A549 (cell line): Measurements from ENCODE around the gene LRRC8E. TPM values are rescaled to one million over a fixed set of nuclear protein-coding genes. Genes with fewer than 3 reads are reported as not detected.

Source experiments
- ATAC-seq, 2 experiments: fragments of 200-7000 bp in 1 of 2; fragments of >200 bp in 1 of 2; cut with Nextera tagmentation in 1 of 2; cut with Tn5 transposase in 1 of 2; 3 replicates each; pipeline versions ENCODE4 v1.8.0 to v1.9.1; 2018 to 2020; ENCODE audit warnings: mild to moderate bottlenecking in 1 of 2, moderate library complexity in 1 of 2
- CTCF ChIA-PET: fragments of 300-600 bp; sonication (Branson Sonifier 250); formaldehyde crosslinking; extraction: SDS; loops from one replicate; lab custom pipeline; 2021; ENCODE audit warnings: antibody characterized with exemption, inconsistent platforms; lab: Yijun Ruan, JAX
- POLR2A ChIA-PET: fragments of 350-600 bp; formaldehyde crosslinking; extraction: SDS; loops from one replicate; lab custom pipeline; 2021; ENCODE audit warnings: antibody characterized with exemption, inconsistent platforms; lab: Yijun Ruan, JAX
- DNase-seq, 2 experiments: peaks; one replicate each; pipeline versions ENCODE4 v3.0.0 to v3.0.0-alpha.2; 2011 to 2016; ENCODE audit warnings: low read depth in 1 of 2, low spot score in 1 of 2
- FAIRE-seq: peaks from 2 replicates; lab custom pipeline; 2011; peaks lifted over from hg19 to GRCh38; lab: Jason Lieb, UNC
- H3K27ac ChIP-seq, 2 experiments: fragments of >200 bp; sonication (Bioruptor Twin); formaldehyde crosslinking; 3 replicates each; pipeline ENCODE4 v1.5.1; 2016 to 2017
- H3K4me1 ChIP-seq: fragments of >200 bp; sonication (Bioruptor Twin); formaldehyde crosslinking; 3 replicates; pipeline ENCODE4 v1.6.1; 2016
- H3K4me2 ChIP-seq: fragments of >200 bp; sonication (Bioruptor Twin); formaldehyde crosslinking; 3 replicates; pipeline ENCODE4 v1.6.1; 2016
- H3K4me3 ChIP-seq: fragments of >200 bp; sonication (Bioruptor Twin); formaldehyde crosslinking; 3 replicates; pipeline ENCODE4 v1.5.1; 2016
- H3K9me3 ChIP-seq: fragments of >200 bp; sonication (Bioruptor Twin); formaldehyde crosslinking; 3 replicates; pipeline ENCODE4 v1.6.1; 2016
- BHLHE40 ChIP-seq: IDR thresholded peaks from 2 replicates; pipeline ENCODE4 v1.6.1; 2012; ENCODE audit warnings: low read depth, low read length, inconsistent platforms
- CHD2 ChIP-seq: fragments of 150-350 bp; IDR thresholded peaks from 2 replicates; pipeline ENCODE4 v1.6.1; 2014; ENCODE audit warnings: low read length; ENCODE audit not compliant: partially characterized antibody
- CTCF ChIP-seq: fragments of >200 bp; sonication (Bioruptor Twin); formaldehyde crosslinking; IDR thresholded peaks from 3 replicates; pipeline ENCODE4 v1.5.1; 2016
- FOSB ChIP-seq: fragments of 250-450 bp; sonication (Bioruptor Pico); IDR thresholded peaks from 2 replicates; pipeline ENCODE4 v1.5.0; 2020; ENCODE audit warnings: mild to moderate bottlenecking, moderate library complexity
- GATA3 ChIP-seq: IDR thresholded peaks from 2 replicates; pipeline ENCODE4 v1.6.1; 2012; ENCODE audit warnings: borderline replicate concordance
- HEYL ChIP-seq: fragments of 250-450 bp; sonication (Bioruptor Pico); IDR thresholded peaks from 2 replicates; pipeline ENCODE4 v1.8.0; 2021; ENCODE audit warnings: mild to moderate bottlenecking, moderate library complexity
- HOXA7 ChIP-seq: fragments of 250-450 bp; sonication (Bioruptor Pico); IDR thresholded peaks from 2 replicates; pipeline ENCODE4 v1.5.0; 2020; ENCODE audit warnings: mild to moderate bottlenecking, moderate library complexity
- HOXB13 ChIP-seq: fragments of 250-450 bp; sonication (Bioruptor Pico); IDR thresholded peaks from 2 replicates; pipeline ENCODE4 v1.5.0; 2020; ENCODE audit warnings: low read depth, mild to moderate bottlenecking, moderate library complexity
- JUN ChIP-seq, 2 experiments: fragments of >200 bp; sonication (Bioruptor Twin); formaldehyde crosslinking; IDR thresholded peaks; 2 replicates in 1 of 2; 3 replicates in 1 of 2; pipeline ENCODE4 v1.6.1; 2016 to 2017
- MAFK ChIP-seq: fragments of 450-650 bp; IDR thresholded peaks from 2 replicates; pipeline ENCODE4 v1.6.1; 2014; ENCODE audit not compliant: partially characterized antibody
- MAX ChIP-seq: IDR thresholded peaks from 2 replicates; pipeline ENCODE4 v1.6.1; 2012
- MAZ ChIP-seq: fragments of 150-350 bp; IDR thresholded peaks from 2 replicates; pipeline ENCODE4 v1.6.1; 2014; ENCODE audit warnings: antibody characterized with exemption, low read depth, low read length, borderline replicate concordance
- NPAS2 ChIP-seq: fragments of 250-450 bp; sonication (Bioruptor Pico); IDR thresholded peaks from 2 replicates; pipeline ENCODE4 v1.8.0; 2022; ENCODE audit warnings: mild to moderate bottlenecking, moderate library complexity, borderline replicate concordance
- POLR2A ChIP-seq: IDR thresholded peaks from 2 replicates; pipeline ENCODE4 v1.6.1; 2012; ENCODE audit warnings: mild to moderate bottlenecking, low read length
- POLR2AphosphoS2 ChIP-seq: conservative IDR thresholded peaks from 2 replicates; pipeline ENCODE4 v1.6.1; 2012; ENCODE audit warnings: low read length, improper control_type of control experiment, inconsistent platforms
- RAD21 ChIP-seq, 2 experiments: fragments of >200 bp in 1 of 2; sonication (Bioruptor Twin) in 1 of 2; formaldehyde crosslinking in 1 of 2; IDR thresholded peaks in 1 of 2; conservative IDR thresholded peaks in 1 of 2; 2 replicates in 1 of 2; 3 replicates in 1 of 2; pipeline ENCODE4 v1.6.1; 2012 to 2018; ENCODE audit warnings: inconsistent platforms in 1 of 2
- SMC3 ChIP-seq: fragments of >200 bp; sonication (Bioruptor Twin); formaldehyde crosslinking; IDR thresholded peaks from 3 replicates; pipeline ENCODE4 v1.6.1; 2018; ENCODE audit warnings: inconsistent platforms
- TP53 ChIP-seq: fragments of 250-450 bp; sonication (Bioruptor Pico); IDR thresholded peaks from 2 replicates; pipeline ENCODE4 v1.5.0; 2021; ENCODE audit warnings: mild to moderate bottlenecking, moderate library complexity
- ZSCAN20 ChIP-seq: fragments of 250-450 bp; sonication (Bioruptor Pico); IDR thresholded peaks from 2 replicates; pipeline ENCODE4 v1.8.0; 2022; ENCODE audit warnings: mild to moderate bottlenecking, moderate library complexity
- WGBS: methylation state at CpG from one replicate; pipeline ENCODE4 v1.1.6; 2017; ENCODE audit errors: missing lambda C conversion rate; 5-methylcytosine and 5-hydroxymethylcytosine counted together
- polyA plus RNA-seq, 4 experiments: library from polyadenylated mRNA; depleted of rRNA in 3 of 4; stranded (reverse); fragments of >200 nt; fragmentation: RNase III in 1 of 4; extraction: RNeasy Plus Mini Kit Qiagen cat#74134 plus additional on column Dnase treatment in 1 of 4; gene quantifications; 2 replicates in 3 of 4; 3 replicates in 1 of 4; pipeline ENCODE4 v1.2.3, GENCODE V29; 2011 to 2017

LRRC8E gene
- polyA plus RNA-seq, 2 of the 4 experiments (the other 2 are of a cell fraction) = 4.0 to 4.4 TPM

- POLR2A ChIA-PET = interaction anchor here (1.5 kb wide), 1 partner anchor 16 kb away, joined by 5 read pairs; no protein-coding TSS in a partner anchor
These were observed 35.2 kb upstream of the LRRC8E start for GRCh38 chr19:7852851-7853769.

GRCh38 chr19:7853770-7854128, 34.6 kb upstream of the LRRC8E start:
- Histone ChIP-seq H3K4me3 (no peak overlapping the region), H3K9me3 (no peaks in the 10 kb centered on the region), H3K4me1 (peaks cover 3% of the 10 kb centered on the region; the same call in 1 of the 3 replicates), H3K4me2 (peak overlapping the region; percentile 43; the same call in 2 of the 3 replicates), H3K27ac (no peak overlapping the region)
- POLR2A ChIA-PET = no interaction called here
- CTCF ChIA-PET = interaction anchor here (0.6 to 3.7 kb wide), 19 partner anchors 8 to 400 kb away, joined by 3 to 23 read pairs (median 6); partner anchors contain the start of genes EVI5L, MAP2K7, SNAPC2 and TIMM44
- TF ChIP-seq GATA3 = no peak
- DNase-seq (no peak), FAIRE-seq (no peak), ATAC-seq (peak; percentile 11 to 47; a peak in 3 of 6 replicates)
- 79% methylated on average over 11 of the region's 12 CpGs for WGBS

More at GRCh38 chr19:7852851-7853769, 35.2 kb upstream of the LRRC8E start:
- no peak overlapping the region for H3K4me3 ChIP-seq
- TF ChIP-seq CHD2 (no peak), RAD21 (conservative IDR thresholded peaks at IDR 0.05 in 1 of 2, IDR thresholded peaks at IDR 0.05 in 1 of 2) (peak; percentile 70 to 76), POLR2AphosphoS2 (no peak), CTCF (peak; percentile 71), MAX (0 out of 2 replicates have a peak, but pooled peaks have one; percentile 17), JUN (IDR thresholded peaks at IDR 0.05) (no peak), SMC3 (peak; percentile 56; the same call in 2 of the 3 replicates)
- TF ChIP-seq, all 56 proteins: peak for 4
- peak; percentile 75 to 78 for DNase-seq
- FAIRE-seq = no peak
- Histone ChIP-seq H3K4me2 (peak overlapping the region; percentile 43), H3K4me1 (peaks cover 3% of the 10 kb centered on the region; the same call in 1 of the 3 replicates), H3K9me3 (no peaks in the 10 kb centered on the region), H3K27ac (no peak overlapping the region)
- CTCF ChIA-PET = interaction anchor here (0.6 to 3.7 kb wide), 26 partner anchors 8 to 400 kb away, joined by 3 to 23 read pairs (median 4); partner anchors contain the start of genes EVI5L, MAP2K7, SNAPC2 and TIMM44
- WGBS = 34% methylated on average over 8 of the region's 45 CpGs
- ATAC-seq = peak; percentile 76 to 95

- WGBS = 78% methylated on average over 15 of the region's 26 CpGs
These were observed 32.7 kb upstream of the LRRC8E start for GRCh38 chr19:7855426-7856108.

GRCh38 chr19:7856109-7856591, 32.2 kb upstream of the LRRC8E start:
- 72% methylated on average over 12 of the region's 16 CpGs for WGBS
- no peak overlapping the region for H3K27ac ChIP-seq
- POLR2A ChIA-PET = no interaction called here
- H3K4me2 ChIP-seq = no peak overlapping the region
- peaks cover 3% of the 10 kb centered on the region; the same call in 1 of the 3 replicates for H3K4me1 ChIP-seq
- CTCF ChIA-PET = interaction anchor here (1.8 to 5.2 kb wide), 2 partner anchors 13 kb away, joined by 6 to 25 read pairs; no protein-coding TSS in a partner anchor
- ATAC-seq (no peak), FAIRE-seq (no peak), DNase-seq (no peak)
- TF ChIP-seq TP53 (CRISPR knock-in tag) = no peak
- TF ChIP-seq ZSCAN20 = no peak
- TF ChIP-seq POLR2A = no peak
- no peak for TF ChIP-seq NPAS2 (CRISPR knock-in tag)
- TF ChIP-seq MAZ = no peak
- TF ChIP-seq JUN (IDR thresholded peaks at IDR 0.05) = no peak
- TF ChIP-seq HOXB13 (CRISPR knock-in tag) = no peak
- no peak overlapping the region for H3K4me3 ChIP-seq
- H3K9me3 ChIP-seq = no peaks in the 10 kb centered on the region

More at GRCh38 chr19:7855426-7856108, 32.7 kb upstream of the LRRC8E start:
- DNase-seq (no peak), FAIRE-seq (no peak), ATAC-seq (no peak)
- Histone ChIP-seq H3K27ac (no peak overlapping the region), H3K4me2 (no peak overlapping the region), H3K4me3 (no peak overlapping the region), H3K9me3 (no peaks in the 10 kb centered on the region), H3K4me1 (peaks cover 3% of the 10 kb centered on the region; the same call in 1 of the 3 replicates)
- POLR2A ChIA-PET = no interaction called here
- CTCF ChIA-PET = interaction anchor here (0.7 to 1.8 kb wide), 2 partner anchors 14 to 1736 kb away, joined by 4 to 6 read pairs; no protein-coding TSS in a partner anchor
- TF ChIP-seq HOXA7 (CRISPR knock-in tag) (no peak), BHLHE40 (no peak), MAFK (no peak), FOSB (CRISPR knock-in tag) (no peak), HEYL (CRISPR knock-in tag) (no peak)
